Heart left ventricle (tissue), 16 donors: ENCODE data around the gene CRLF3. TPM values are rescaled to one million over a fixed set of nuclear protein-coding genes. Genes with fewer than 3 reads are reported as not detected.

Experiments used
- ATAC-seq, 4 donors: fragments of 200-7000 bp; cut with Tn5 transposase; one replicate each; pipeline ENCODE4 v1.9.1; 2020 to 2022; ENCODE audit warnings: moderate library complexity in 4 of 4, mild to moderate bottlenecking in 3 of 4, moderate number of reproducible peaks in 1 of 4
- DNase-seq, 5 donors: peaks; one replicate each; pipeline ENCODE4 v3.0.0-alpha.2; 2020
- H3K27ac ChIP-seq, 12 donors: fragments of 200-600 bp; sonication (generic) in 4 of 12; one replicate each; pipeline versions ENCODE4 v1.5.0 to v1.8.0; 2016 to 2022; ENCODE audit warnings: mild to moderate bottlenecking in 2 of 12
- H3K27me3 ChIP-seq, 9 donors: fragments of 200-600 bp; sonication (generic) in 2 of 9; one replicate each; pipeline versions ENCODE4 v1.5.1 to v1.8.0; 2016 to 2022; ENCODE audit warnings: mild to moderate bottlenecking in 3 of 9
- H3K36me3 ChIP-seq, 9 donors: fragments of 200-600 bp; sonication (generic) in 2 of 9; one replicate each; pipeline versions ENCODE4 v1.5.0 to v1.8.0; 2018 to 2022; ENCODE audit warnings: mild to moderate bottlenecking in 2 of 9
- H3K4me1 ChIP-seq, 12 donors: fragments of 200-600 bp; sonication (generic) in 4 of 12; one replicate each; pipeline versions ENCODE4 v1.5.0 to v1.8.0; 2016 to 2022; ENCODE audit warnings: mild to moderate bottlenecking in 3 of 12
- H3K4me3 ChIP-seq, 12 donors: fragments of 200-600 bp; sonication (generic) in 4 of 12; one replicate each; pipeline versions ENCODE4 v1.5.0 to v1.8.0; 2017 to 2022; ENCODE audit warnings: mild to moderate bottlenecking in 9 of 12, moderate library complexity in 4 of 12
- H3K9me3 ChIP-seq, 12 donors: fragments of 200-600 bp; sonication (generic) in 4 of 12; one replicate each; pipeline versions ENCODE4 v1.5.0 to v1.8.0; 2016 to 2022; ENCODE audit warnings: mild to moderate bottlenecking in 1 of 12
- POLR2A ChIP-seq, 2 donors: fragments of 450-650 bp; IDR thresholded peaks; one replicate each; pipeline ENCODE4 v1.6.1; 2017; ENCODE audit warnings: antibody characterized with exemption in 2 of 2, mild to moderate bottlenecking in 2 of 2, moderate library complexity in 2 of 2
- WGBS, 4 donors: extraction: QIAGEN DNeasy Blood & Tissue Kit in 2 of 4; methylation state at CpG; one replicate each; pipeline versions ENCODE4 v1.1.5 to v1.1.7; 2013 to 2018; 5-methylcytosine and 5-hydroxymethylcytosine counted together
- intact Hi-C, 10 donors: fragments of 100-400 bp; cut with DNase I; formaldehyde crosslinking; loops; one replicate each; pipeline versions ENCODE4 v1.11.1 to v1.14.2; 2022
- polyA plus RNA-seq, 2 donors: library from polyadenylated mRNA; stranded (reverse); fragments of 200-250 nt; gene quantifications; one replicate each; pipeline ENCODE4 v1.2.3, GENCODE V29; 2013
- total RNA-seq, 9 donors: library from RNA; depleted of rRNA in 2 of 9; stranded (reverse); fragments of >200 nt in 2 of 9; fragmentation: NEBNext Ultra II Directional in 3 of 9; extraction: Animal tissue kit (Norgen Biotek cat#: 25700) in 3 of 9; gene quantifications; one replicate each; pipeline versions ENCODE4 v1.1.0 to v1.2.4, GENCODE V29; 2016 to 2023
- TF ChIP-seq, protein P1 (sequence below), 12 donors: fragments of 200-600 bp; sonication (generic) in 4 of 12; IDR thresholded peaks; one replicate each; pipeline versions ENCODE4 v1.5.0 to v1.8.0; 2018 to 2022; ENCODE audit warnings: antibody characterized with exemption in 12 of 12, mild to moderate bottlenecking in 5 of 12
- donor health status: ischemic (EF 13 %, LVEDD 7.1; RV severe dilation, severe dysfunction).
- donor health status: healthy with polysubstance abuse.
- donor health status: DM: no; HTN: yes; CAD: no.
- donor health status: DM: no; HTN: no; CAD: no.
- donor health status: ischemic (EF 25% LVEDD 6.9; RV normal size, moderate dysfunction).
- donor health status: ischemic (EF 25% LVEDD 5.7; RV mildly dilated, moderate dysfunction).
- donor health status: healthy.
- donor health status: DM: yes; HTN: yes; CAD: no.
- donor health status: ischemic (EF 35%, LVEDD 5.7; RV mildly dilated, moderate dysfunction).
- donor health status: nonischemic (EF 11% LVEDD 7.7; RV severe dilation, severe dysfunction).
- donor health status: DM: yes; HTN: yes; CAD: no.
- donor health status: PGD.
- donor health status: ischemic (EF 29% LVEDD 5.4; RV normal size, mild dysfunction).
- donor health status: nonischemic (EF 23%, LVEDD 6.1; RV moderate dilation, normal function).

The CRLF3 gene
- total and polyA plus RNA-seq, 11 donors: 3.0 to 12.3 (median 5.5) TPM

DNA sequence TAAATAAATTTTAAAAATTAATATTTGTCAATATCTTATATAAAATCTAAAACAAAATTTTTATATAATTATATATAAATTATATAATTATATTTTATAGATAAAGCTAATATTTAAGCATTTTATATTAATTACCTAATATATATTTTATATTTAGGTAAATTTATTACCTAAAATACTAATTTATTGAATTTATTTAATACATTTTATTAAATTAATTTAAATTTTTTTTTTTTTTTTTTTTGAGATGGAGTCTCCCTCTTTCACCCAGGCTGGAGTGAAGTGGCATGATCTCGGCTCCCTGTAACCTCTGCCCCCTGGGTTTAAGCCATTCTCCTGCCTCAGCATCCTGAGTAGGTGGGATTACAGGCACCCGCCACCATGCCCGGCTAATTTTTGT lies 29.7 kb upstream of the CRLF3 start:
- H3K4me1 ChIP-seq: no peaks in the 10 kb centered on the region
- ATAC-seq (no peak), DNase-seq (no peak)
- no peak overlapping the region for H3K27ac ChIP-seq
- H3K27me3 ChIP-seq: no peaks in the 10 kb centered on the region
- no peak overlapping the region for H3K4me3 ChIP-seq
- H3K9me3 ChIP-seq: no peaks in the 10 kb centered on the region
- no peak for TF ChIP-seq POLR2A (IDR thresholded peaks at IDR 0.05)
- TF ChIP-seq, protein P1, sequence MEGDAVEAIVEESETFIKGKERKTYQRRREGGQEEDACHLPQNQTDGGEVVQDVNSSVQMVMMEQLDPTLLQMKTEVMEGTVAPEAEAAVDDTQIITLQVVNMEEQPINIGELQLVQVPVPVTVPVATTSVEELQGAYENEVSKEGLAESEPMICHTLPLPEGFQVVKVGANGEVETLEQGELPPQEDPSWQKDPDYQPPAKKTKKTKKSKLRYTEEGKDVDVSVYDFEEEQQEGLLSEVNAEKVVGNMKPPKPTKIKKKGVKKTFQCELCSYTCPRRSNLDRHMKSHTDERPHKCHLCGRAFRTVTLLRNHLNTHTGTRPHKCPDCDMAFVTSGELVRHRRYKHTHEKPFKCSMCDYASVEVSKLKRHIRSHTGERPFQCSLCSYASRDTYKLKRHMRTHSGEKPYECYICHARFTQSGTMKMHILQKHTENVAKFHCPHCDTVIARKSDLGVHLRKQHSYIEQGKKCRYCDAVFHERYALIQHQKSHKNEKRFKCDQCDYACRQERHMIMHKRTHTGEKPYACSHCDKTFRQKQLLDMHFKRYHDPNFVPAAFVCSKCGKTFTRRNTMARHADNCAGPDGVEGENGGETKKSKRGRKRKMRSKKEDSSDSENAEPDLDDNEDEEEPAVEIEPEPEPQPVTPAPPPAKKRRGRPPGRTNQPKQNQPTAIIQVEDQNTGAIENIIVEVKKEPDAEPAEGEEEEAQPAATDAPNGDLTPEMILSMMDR (IDR thresholded peaks at IDR 0.05): no peak
- WGBS, 4 donors: 95 to 98% (median 97%) methylated on average over 3 of the region's 3 CpGs
- intact Hi-C loops: no loop called here
- peaks cover 0 to 21% (median 0%) of the 10 kb centered on the region in 9 donors for H3K36me3 ChIP-seq

DNA sequence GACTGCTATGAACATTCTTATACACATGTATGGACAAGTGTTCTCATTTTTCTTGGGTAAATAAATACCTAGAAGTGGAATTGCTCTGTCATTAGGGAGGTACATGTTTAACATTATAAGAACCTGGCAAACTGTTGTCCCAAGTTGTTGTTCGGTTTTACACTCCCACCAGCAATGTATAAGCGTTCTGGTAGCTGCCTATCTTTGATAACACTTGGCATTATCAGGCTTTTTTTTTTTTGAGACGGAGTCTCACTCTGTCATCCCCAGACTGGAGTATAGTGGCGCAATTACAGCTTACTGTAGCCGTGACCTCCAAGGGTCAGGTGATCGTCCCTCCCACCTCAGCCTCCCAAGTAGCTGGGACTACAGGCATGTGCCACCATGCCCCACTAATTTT lies 23.5 kb upstream of the CRLF3 start:
- intact Hi-C loops: no loop called here
- Histone ChIP-seq H3K9me3 (no peaks in the 10 kb centered on the region), H3K27me3 (no peaks in the 10 kb centered on the region), H3K27ac (no peak overlapping the region), H3K4me3 (no peak overlapping the region), H3K4me1 (no peaks in the 10 kb centered on the region), H3K36me3 (peaks cover 0 to 13% (median 0%) of the 10 kb centered on the region in 9 donors)
- TF ChIP-seq, protein P1 (IDR thresholded peaks at IDR 0.05): no peak
- no peak for TF ChIP-seq POLR2A (IDR thresholded peaks at IDR 0.05)
- no peak for DNase-seq
- ATAC-seq: no peak
- 83 to 90% (median 85%) methylated on average over 6 of the region's 6 CpGs for WGBS, 4 donors

DNA sequence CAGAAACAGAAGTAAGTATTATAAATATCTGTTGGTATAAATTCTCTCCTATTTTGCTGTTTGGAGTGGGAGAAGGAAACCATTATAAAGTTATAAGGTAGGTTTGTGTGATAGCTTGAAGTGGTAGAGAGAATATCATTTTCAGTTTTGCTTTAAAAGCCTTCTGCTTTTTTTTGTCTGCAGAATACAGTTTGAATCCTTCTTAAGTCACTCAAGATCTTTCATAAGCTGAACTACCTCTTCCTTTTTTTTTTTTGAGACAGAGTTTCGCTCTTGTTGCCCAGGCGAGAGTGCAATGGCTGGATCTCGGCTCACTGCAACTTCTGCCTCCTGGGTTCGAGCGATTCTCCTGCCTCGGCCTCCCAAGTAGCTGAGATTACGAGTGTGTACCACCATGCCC lies 16.3 kb upstream of the CRLF3 start:
- intact Hi-C loops: no loop called here
- Histone ChIP-seq H3K27me3 (no peaks in the 10 kb centered on the region), H3K36me3 (peaks cover 0 to 8% (median 0%) of the 10 kb centered on the region in 9 donors), H3K4me1 (no peaks in the 10 kb centered on the region), H3K4me3 (peak overlapping the region in 2 of 12 donors; percentile 4 to 43), H3K9me3 (no peaks in the 10 kb centered on the region), H3K27ac (peak overlapping the region in 1 of 12 donors; percentile 84)
- WGBS, 4 donors: 95 to 97% (median 97%) methylated on average over 7 of the region's 7 CpGs
- TF ChIP-seq, protein P1 (IDR thresholded peaks at IDR 0.05): no peak
- TF ChIP-seq POLR2A (IDR thresholded peaks at IDR 0.05): no peak
- DNase-seq (no peak), ATAC-seq (no peak)

DNA sequence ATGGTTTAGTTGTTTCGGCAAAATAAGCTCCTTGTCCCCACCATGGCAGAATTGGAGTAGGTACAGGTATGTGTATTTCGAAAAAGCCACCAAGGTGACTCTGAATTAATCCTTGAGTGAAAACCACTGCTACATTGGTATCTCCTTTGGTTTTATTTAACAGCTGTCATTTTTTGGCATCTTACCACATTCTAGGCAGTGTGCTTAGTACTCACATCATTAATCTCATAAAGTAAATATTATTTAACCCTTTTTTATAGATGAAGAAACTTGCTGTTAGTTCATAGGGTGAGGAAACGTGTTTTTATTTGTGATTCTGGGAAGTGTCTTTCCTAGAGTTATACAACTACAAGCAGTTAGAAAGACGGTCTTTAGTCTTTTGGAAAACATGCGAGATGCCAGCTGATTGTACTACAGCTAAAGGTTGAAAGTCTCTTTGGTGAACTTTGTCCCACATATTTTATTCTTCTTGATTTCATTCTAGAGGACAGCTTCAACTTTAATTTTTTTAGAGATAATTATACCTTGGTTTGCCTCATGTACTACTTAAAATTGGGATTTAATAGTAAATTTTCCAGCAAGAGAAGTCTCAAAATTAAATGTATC lies 13.8 kb upstream of the CRLF3 start:
- Histone ChIP-seq H3K36me3 (peaks cover 0 to 8% (median 0%) of the 10 kb centered on the region in 9 donors), H3K27me3 (no peaks in the 10 kb centered on the region), H3K4me1 (no peaks in the 10 kb centered on the region), H3K9me3 (no peaks in the 10 kb centered on the region), H3K4me3 (no peak overlapping the region), H3K27ac (no peak overlapping the region)
- DNase-seq: no peak
- 91 to 96% (median 93%) methylated on average over 5 of the region's 5 CpGs for WGBS, 4 donors
- TF ChIP-seq, protein P1 (IDR thresholded peaks at IDR 0.05): no peak
- TF ChIP-seq POLR2A (IDR thresholded peaks at IDR 0.05): no peak
- ATAC-seq: no peak
- intact Hi-C loops: no loop called here
